ENCODE measurements around the gene CNTN3.

Gene CNTN3

DNA sequence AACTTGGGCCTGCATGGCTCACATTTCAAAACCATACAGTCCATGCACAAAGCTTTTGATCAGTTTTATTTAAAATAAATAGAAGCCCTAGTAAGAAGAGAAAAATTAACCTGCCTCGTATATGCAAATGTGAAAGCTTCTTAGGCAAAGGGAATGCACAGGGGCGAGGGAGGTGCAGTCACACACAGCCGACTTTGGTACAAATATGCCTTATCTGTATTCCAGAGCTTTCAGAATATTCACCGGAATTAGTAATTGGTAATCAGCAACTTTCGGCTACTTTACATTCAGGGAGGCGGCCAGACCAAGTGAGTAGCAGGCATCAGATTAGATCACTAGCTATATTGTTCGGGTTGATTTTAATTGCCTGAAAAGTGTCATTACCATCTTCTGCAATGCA is 7.5 kb downstream of the CNTN3 start:
- no peak for TF ChIP-seq EZH2phosphoT487 (conservative IDR thresholded peaks at IDR 0.05; ENCODE audit: low read length)
- TF ChIP-seq, protein P1, sequence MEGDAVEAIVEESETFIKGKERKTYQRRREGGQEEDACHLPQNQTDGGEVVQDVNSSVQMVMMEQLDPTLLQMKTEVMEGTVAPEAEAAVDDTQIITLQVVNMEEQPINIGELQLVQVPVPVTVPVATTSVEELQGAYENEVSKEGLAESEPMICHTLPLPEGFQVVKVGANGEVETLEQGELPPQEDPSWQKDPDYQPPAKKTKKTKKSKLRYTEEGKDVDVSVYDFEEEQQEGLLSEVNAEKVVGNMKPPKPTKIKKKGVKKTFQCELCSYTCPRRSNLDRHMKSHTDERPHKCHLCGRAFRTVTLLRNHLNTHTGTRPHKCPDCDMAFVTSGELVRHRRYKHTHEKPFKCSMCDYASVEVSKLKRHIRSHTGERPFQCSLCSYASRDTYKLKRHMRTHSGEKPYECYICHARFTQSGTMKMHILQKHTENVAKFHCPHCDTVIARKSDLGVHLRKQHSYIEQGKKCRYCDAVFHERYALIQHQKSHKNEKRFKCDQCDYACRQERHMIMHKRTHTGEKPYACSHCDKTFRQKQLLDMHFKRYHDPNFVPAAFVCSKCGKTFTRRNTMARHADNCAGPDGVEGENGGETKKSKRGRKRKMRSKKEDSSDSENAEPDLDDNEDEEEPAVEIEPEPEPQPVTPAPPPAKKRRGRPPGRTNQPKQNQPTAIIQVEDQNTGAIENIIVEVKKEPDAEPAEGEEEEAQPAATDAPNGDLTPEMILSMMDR (IDR thresholded peaks at IDR 0.05; ENCODE audit: insufficient read depth, low read length, poor library complexity, severe bottlenecking): no peak
- Histone ChIP-seq H3K27me3 (ENCODE audit: low read length) (no peaks in the 10 kb centered on the region), H2AFZ (ENCODE audit: low read depth, low read length, severe bottlenecking) (no peak overlapping the region), H3K36me3 (ENCODE audit: low read length) (no peaks in the 10 kb centered on the region), H3F3A (ENCODE audit: insufficient read depth) (no peaks in the 10 kb centered on the region), H3K4me2 (ENCODE audit: low read depth, low read length, poor library complexity, severe bottlenecking) (no peak overlapping the region), H3K9ac (ENCODE audit: low read length) (no peak overlapping the region), H3K79me2 (ENCODE audit: insufficient read depth, low read length) (no peaks in the 10 kb centered on the region), H3K4me3 (ENCODE audit: insufficient read depth, low read length, poor library complexity, severe bottlenecking) (no peak overlapping the region), H3K9me2 (replicated peaks; ENCODE audit: insufficient read depth, low read length) (no peaks in the 10 kb centered on the region), H3K9me3 (ENCODE audit: insufficient read depth, low read length) (no peaks in the 10 kb centered on the region), H4K20me1 (ENCODE audit: low read depth, low read length) (no peaks in the 10 kb centered on the region), H3K27ac (ENCODE audit: low read depth, low read length) (no peak overlapping the region)

DNA sequence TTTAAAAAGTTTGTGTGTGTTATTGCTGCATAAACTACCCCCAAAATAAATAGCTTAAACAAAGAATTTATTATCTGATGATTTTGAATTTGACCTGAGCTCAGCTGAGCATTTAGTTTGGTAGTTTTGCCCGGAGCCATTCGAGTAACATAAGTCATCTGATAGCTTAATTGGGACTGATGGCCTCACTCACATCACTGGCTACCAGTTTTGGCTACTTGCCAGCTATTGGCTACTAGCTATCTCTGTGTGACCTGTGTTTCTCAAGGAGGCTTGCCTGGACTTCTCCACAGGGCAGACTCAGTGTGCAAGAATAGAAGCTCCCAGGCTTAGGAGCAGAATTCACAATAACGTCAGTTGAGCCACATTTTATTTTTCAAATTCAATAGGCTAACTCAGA is 9.0 kb downstream of the CNTN3 start:
- Histone ChIP-seq H3K4me2 (ENCODE audit: low read depth, low read length, poor library complexity, severe bottlenecking) (no peak overlapping the region), H3K27ac (ENCODE audit: low read depth, low read length) (no peak overlapping the region), H3K27me3 (ENCODE audit: low read length) (no peaks in the 10 kb centered on the region), H3K9me3 (ENCODE audit: insufficient read depth, low read length) (no peaks in the 10 kb centered on the region), H3K9ac (ENCODE audit: low read length) (no peak overlapping the region), H3K9me2 (replicated peaks; ENCODE audit: insufficient read depth, low read length) (no peaks in the 10 kb centered on the region), H4K20me1 (ENCODE audit: low read depth, low read length) (no peaks in the 10 kb centered on the region), H3K79me2 (ENCODE audit: insufficient read depth, low read length) (no peaks in the 10 kb centered on the region), H3K36me3 (ENCODE audit: low read length) (no peaks in the 10 kb centered on the region), H3F3A (ENCODE audit: insufficient read depth) (no peaks in the 10 kb centered on the region), H2AFZ (ENCODE audit: low read depth, low read length, severe bottlenecking) (no peak overlapping the region), H3K4me3 (ENCODE audit: insufficient read depth, low read length, poor library complexity, severe bottlenecking) (no peak overlapping the region)
- TF ChIP-seq, protein P1 (IDR thresholded peaks at IDR 0.05; ENCODE audit: insufficient read depth, low read length, poor library complexity, severe bottlenecking): no peak
- no peak for TF ChIP-seq EZH2phosphoT487 (conservative IDR thresholded peaks at IDR 0.05; ENCODE audit: low read length)

DNA sequence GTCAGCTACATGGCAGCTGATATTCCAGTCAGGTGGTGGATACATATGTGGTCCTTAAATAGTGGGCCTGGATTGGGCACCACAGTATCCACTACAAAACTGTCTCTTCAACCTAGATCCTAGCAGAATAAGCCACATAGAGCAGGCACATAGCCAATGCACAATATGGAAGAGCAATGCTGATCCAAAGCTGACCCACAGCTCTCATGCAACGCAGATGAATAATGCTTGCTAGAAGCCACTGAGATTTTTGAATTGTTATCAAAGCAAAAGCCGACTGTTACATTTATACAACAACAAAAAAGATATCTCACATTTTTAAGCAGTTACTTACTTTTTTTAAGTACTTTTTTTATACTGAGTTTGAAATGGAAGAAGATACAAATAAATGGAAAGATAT is 11.2 kb downstream of the CNTN3 start:
- Histone ChIP-seq H3K27ac (ENCODE audit: low read depth, low read length) (no peak overlapping the region), H3K79me2 (ENCODE audit: insufficient read depth, low read length) (no peaks in the 10 kb centered on the region), H3K4me2 (ENCODE audit: low read depth, low read length, poor library complexity, severe bottlenecking) (no peak overlapping the region), H3K9me2 (replicated peaks; ENCODE audit: insufficient read depth, low read length) (no peaks in the 10 kb centered on the region), H3K27me3 (ENCODE audit: low read length) (no peaks in the 10 kb centered on the region), H3K9ac (ENCODE audit: low read length) (no peak overlapping the region), H3K4me3 (ENCODE audit: insufficient read depth, low read length, poor library complexity, severe bottlenecking) (no peak overlapping the region), H3K36me3 (ENCODE audit: low read length) (no peaks in the 10 kb centered on the region), H3K9me3 (ENCODE audit: insufficient read depth, low read length) (no peaks in the 10 kb centered on the region), H2AFZ (ENCODE audit: low read depth, low read length, severe bottlenecking) (no peak overlapping the region), H3F3A (ENCODE audit: insufficient read depth) (no peaks in the 10 kb centered on the region), H4K20me1 (ENCODE audit: low read depth, low read length) (no peaks in the 10 kb centered on the region)
- TF ChIP-seq, protein P1 (IDR thresholded peaks at IDR 0.05; ENCODE audit: insufficient read depth, low read length, poor library complexity, severe bottlenecking): no peak
- no peak for TF ChIP-seq EZH2phosphoT487 (conservative IDR thresholded peaks at IDR 0.05; ENCODE audit: low read length)
